OCI-LY1 (cell line): Measurements from ENCODE around the gene SEMA4A.
"Not testable (repeated sequence)": the region's sequence is repeated elsewhere in the genome, so short reads cannot be mapped to it uniquely, and the experiment has no call there.

Experiments used
- EZH2 ChIP-seq: fragments of 200-600 bp; sonication (generic), shearing (Covaris generic); IDR thresholded peaks from 2 replicates; pipeline ENCODE4 v1.8.0; 2017; ENCODE audit warnings: borderline replicate concordance, mixed run types, mild to moderate bottlenecking, antibody characterized with exemption, low read length, moderate library complexity, mixed read lengths
- TF ChIP-seq, protein P1 (sequence below): fragments of 200-600 bp; sonication (generic), shearing (Covaris generic); IDR thresholded peaks from 2 replicates; pipeline ENCODE4 v1.5.1; 2017; ENCODE audit warnings: mild to moderate bottlenecking, antibody characterized with exemption, low read length, moderate library complexity, mixed read lengths

DNA sequence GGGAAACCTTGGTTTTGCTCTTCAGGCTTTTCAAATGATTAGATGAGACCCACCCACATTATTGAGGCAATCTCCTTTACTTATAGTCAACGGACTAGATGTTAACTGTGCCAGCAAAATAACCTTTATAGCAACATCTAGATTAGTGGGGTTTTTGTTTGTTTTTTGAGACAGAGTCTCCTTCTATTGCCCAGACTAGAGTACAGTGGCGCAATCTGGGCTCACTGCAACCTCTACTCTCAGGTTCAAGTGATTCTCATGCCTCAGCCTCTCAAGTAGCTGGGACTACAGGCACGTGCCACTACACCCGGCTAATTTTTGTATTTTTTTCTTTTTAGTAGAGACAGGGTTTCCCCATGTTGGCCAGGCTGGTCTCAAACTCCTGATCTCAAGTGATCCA lies 36.9 kb downstream of the SEMA4A start:
- TF ChIP-seq EZH2: not testable (repeated sequence)
- TF ChIP-seq, protein P1, sequence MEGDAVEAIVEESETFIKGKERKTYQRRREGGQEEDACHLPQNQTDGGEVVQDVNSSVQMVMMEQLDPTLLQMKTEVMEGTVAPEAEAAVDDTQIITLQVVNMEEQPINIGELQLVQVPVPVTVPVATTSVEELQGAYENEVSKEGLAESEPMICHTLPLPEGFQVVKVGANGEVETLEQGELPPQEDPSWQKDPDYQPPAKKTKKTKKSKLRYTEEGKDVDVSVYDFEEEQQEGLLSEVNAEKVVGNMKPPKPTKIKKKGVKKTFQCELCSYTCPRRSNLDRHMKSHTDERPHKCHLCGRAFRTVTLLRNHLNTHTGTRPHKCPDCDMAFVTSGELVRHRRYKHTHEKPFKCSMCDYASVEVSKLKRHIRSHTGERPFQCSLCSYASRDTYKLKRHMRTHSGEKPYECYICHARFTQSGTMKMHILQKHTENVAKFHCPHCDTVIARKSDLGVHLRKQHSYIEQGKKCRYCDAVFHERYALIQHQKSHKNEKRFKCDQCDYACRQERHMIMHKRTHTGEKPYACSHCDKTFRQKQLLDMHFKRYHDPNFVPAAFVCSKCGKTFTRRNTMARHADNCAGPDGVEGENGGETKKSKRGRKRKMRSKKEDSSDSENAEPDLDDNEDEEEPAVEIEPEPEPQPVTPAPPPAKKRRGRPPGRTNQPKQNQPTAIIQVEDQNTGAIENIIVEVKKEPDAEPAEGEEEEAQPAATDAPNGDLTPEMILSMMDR: not testable (repeated sequence)
